Esophagus (tissue), 2 donors: ENCODE measurements around the gene RPL35A. TPM values are rescaled to one million over a fixed set of nuclear protein-coding genes. Genes with fewer than 3 reads are reported as not detected.
"Not testable (repeated sequence)": the region's sequence is repeated elsewhere in the genome, so short reads cannot be mapped to it uniquely, and the experiment has no call there.

Experiments
- H3K27ac ChIP-seq, 2 donors: one replicate each; pipeline ENCODE4 v1.5.1; 2013; ENCODE audit warnings: low read depth in 2 of 2, mild to moderate bottlenecking in 2 of 2, inconsistent platforms in 1 of 2, low read length in 1 of 2, moderate library complexity in 1 of 2
- H3K27me3 ChIP-seq, 2 donors: one replicate each; pipeline ENCODE4 v1.6.1; 2013; ENCODE audit warnings: low read length in 2 of 2, control low read depth in 1 of 2, mild to moderate bottlenecking in 1 of 2; ENCODE audit not compliant: insufficient read depth in 2 of 2, control insufficient read depth in 1 of 2
- H3K36me3 ChIP-seq, 2 donors: one replicate each; pipeline ENCODE4 v1.6.1; 2013; ENCODE audit warnings: low read length in 1 of 2; ENCODE audit not compliant: control insufficient read depth in 2 of 2, insufficient read depth in 2 of 2
- H3K4me1 ChIP-seq, 2 donors: one replicate each; pipeline ENCODE4 v1.6.1; 2013; ENCODE audit warnings: low read length in 1 of 2; ENCODE audit not compliant: control insufficient read depth in 2 of 2, insufficient read depth in 2 of 2
- H3K4me3 ChIP-seq, 2 donors: one replicate each; pipeline ENCODE4 v1.5.1; 2013; ENCODE audit warnings: low read length in 2 of 2, mild to moderate bottlenecking in 2 of 2, low read depth in 1 of 2, moderate library complexity in 1 of 2
- H3K9me3 ChIP-seq, 2 donors: one replicate each; pipeline ENCODE4 v1.6.1; 2013; ENCODE audit warnings: mild to moderate bottlenecking in 2 of 2, low read depth in 1 of 2, low read length in 1 of 2, moderate library complexity in 1 of 2; ENCODE audit not compliant: control insufficient read depth in 2 of 2, insufficient read depth in 1 of 2
- WGBS, 2 donors: extraction: QIAGEN DNeasy Blood & Tissue Kit; methylation state at CpG; one replicate each; pipeline ENCODE4 v1.1.7; 2013; 5-methylcytosine and 5-hydroxymethylcytosine counted together
- polyA plus RNA-seq, 2 donors: library from polyadenylated mRNA; stranded (reverse); fragments of 200-250 nt; gene quantifications; one replicate each; pipeline ENCODE4 v1.2.3, GENCODE V29; 2013
- donor health status: healthy with polysubstance abuse.
- donor health status: Bipolar disorder and iron deficiency.

Gene RPL35A
- polyA plus RNA-seq, 2 donors: 1,287 to 1,822 TPM

DNA sequence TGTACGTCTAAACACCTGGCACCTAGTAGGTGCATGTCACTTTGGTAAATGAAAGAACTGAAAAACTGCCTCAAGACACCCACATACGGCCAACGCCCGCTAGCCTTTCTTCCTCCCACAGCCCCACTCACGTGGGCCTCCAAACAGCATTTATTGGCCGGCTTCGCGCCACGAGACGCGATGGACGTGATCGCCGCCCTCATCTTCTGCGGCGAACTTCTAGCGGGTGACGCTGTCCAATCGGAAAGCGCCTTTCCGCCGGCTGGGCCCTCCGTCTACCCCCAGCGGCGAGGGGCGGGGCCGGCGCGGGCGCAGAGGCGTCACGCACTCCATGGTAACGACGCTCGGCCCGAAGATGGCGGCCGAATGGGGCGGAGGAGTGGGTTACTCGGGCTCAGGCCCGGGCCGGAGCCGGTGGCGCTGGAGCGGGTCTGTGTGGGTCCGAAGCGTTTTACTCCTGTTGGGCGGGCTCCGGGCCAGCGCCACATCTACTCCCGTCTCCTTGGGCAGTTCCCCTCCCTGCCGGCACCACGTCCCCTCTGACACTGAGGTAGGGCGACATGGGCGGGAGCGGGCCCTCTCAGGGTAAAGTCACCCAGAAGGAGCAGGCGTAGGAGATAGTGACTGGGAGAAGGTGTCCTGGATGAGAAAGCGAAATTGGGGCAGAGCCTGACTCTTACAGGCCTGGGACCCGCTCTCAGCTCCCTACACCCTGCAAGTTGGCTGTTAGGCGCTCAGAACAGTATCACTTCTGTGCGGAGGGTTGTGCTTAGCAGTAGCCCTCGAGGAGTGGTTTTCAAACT is 10.1 kb downstream of the RPL35A start, which contains the start of gene LMLN:
LMLN (plus strand) TSS at position 327 of the 803 bp plus-strand sequence; CDS start at position 356, 29 bp downstream.
- peaks cover 2 to 5% of the 10 kb centered on the region in 2 donors for H3K36me3 ChIP-seq
- WGBS, 2 donors: 0% methylated on average over 62 of the region's 62 CpGs
- peaks cover 0 to 2% of the 10 kb centered on the region in 2 donors for H3K4me1 ChIP-seq
- H3K27ac ChIP-seq: peak within 1 kb of the TSS; percentile 74 to 91
- H3K9me3 ChIP-seq: no peaks in the 10 kb centered on the region
- H3K4me3 ChIP-seq: peak within 1 kb of the TSS; percentile 80 to 97
- H3K27me3 ChIP-seq: no peaks in the 10 kb centered on the region

DNA sequence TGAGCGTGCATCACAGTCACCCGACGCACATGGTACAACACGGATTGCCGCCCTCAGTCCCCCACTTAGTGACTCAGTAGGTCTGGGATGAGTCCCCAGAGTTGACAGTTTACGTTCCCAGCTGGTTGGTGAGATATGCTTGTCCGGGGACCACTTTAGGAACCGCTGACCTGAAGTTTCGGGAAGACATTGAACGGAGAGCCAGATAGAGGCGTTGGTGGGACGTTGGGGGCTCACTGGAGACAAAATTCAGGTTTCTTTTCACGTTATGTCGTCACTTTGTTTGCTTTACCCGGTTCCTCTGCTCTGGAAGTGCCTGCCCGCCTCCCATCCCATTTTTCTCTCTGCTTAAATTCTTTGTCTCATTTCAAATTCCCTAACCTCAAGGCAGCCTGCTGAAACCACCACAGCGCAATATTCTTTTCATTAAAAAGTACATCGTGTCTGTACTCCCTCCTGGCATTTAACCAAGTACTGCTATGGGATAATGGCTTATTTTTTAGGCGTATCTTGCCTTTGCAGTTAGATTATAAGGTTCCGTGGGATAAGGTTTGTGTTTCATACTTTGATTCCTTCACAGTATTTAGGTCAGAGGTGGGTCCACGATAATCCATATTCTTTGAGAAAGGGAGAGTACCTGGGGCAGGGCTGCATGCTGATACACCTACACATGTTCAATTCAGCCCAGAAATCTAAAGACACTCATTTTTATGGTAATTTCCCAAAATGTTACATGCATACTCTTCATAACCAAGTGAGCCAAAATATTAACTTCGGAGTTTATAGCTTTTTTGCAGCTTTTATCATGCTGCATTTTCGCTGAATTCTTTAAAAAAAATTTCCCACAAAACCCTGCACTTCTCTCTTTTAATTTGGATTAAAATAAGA is 10.9 kb downstream of the RPL35A start:
- no peaks in the 10 kb centered on the region for H3K9me3 ChIP-seq
- peak overlapping the region; percentile 74 to 91 for H3K27ac ChIP-seq
- H3K4me1 ChIP-seq: peaks cover 0 to 2% of the 10 kb centered on the region in 2 donors
- H3K4me3 ChIP-seq: peak overlapping the region; percentile 80 to 97
- WGBS, 2 donors: 10% methylated on average over 23 of the region's 23 CpGs
- H3K27me3 ChIP-seq: no peaks in the 10 kb centered on the region
- H3K36me3 ChIP-seq: no peaks in the 10 kb centered on the region

DNA sequence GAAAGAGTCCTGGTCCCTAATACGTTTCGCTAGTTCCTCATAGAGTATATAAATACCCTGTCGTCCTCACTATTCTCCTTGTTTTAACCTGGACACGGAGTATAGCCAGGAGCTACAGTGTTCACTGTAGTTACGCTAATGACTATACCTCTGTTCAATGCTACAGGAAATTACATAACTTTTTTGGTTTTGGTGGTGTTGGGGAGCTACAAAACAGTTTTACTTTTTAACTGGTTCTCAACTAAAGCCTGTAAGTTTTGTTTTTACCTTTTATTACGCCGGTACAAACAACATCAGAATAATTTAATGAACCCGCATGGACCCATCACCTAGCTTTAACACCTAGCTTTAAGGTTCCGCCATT is 11.6 kb downstream of the RPL35A start:
- H3K27me3 ChIP-seq: no peaks in the 10 kb centered on the region
- peaks cover 0 to 2% of the 10 kb centered on the region in 2 donors for H3K4me1 ChIP-seq
- no peaks in the 10 kb centered on the region for H3K36me3 ChIP-seq
- WGBS, 2 donors: 78% methylated on average over 9 of the region's 9 CpGs
- H3K4me3 ChIP-seq: no peak overlapping the region
- no peaks in the 10 kb centered on the region for H3K9me3 ChIP-seq
- no peak overlapping the region for H3K27ac ChIP-seq

DNA sequence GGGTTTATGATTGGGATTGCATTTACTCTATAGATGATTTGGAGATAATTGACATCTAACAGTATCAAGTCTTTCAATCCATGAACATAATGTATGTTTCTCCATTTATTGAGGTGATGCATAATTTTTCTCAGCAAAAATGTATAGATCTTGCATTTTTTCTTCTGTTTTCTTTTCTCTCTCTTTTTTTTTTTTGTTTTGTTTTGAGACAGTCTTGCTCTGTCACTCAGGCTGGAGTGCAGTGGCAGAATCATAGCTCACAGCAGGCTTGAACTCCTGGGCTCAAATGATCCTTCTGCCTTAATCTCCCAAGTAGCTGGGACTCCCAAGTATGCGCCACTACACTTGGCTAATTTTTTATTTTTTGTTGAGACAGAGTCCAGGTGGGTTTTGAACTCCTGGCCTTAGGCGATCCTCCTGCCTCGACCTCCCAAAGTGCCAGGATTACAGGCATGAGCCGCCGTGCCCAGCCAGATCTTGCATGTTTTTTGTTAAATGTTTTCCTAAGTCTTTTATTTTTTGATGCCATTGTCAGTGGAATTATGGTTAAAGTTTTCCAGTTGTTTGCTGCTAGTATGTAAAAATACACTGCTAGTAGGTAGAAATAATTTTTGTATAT is 13.1 kb downstream of the RPL35A start:
- Histone ChIP-seq H3K27ac (no peak overlapping the region), H3K36me3 (no peaks in the 10 kb centered on the region), H3K9me3 (no peaks in the 10 kb centered on the region), H3K4me1 (peaks cover 0 to 2% of the 10 kb centered on the region in 2 donors), H3K27me3 (no peaks in the 10 kb centered on the region), H3K4me3 (no peak overlapping the region)
- whole genome bisulfite sequencing, 2 donors: 86 to 92% methylated on average over 5 of the region's 5 CpGs

DNA sequence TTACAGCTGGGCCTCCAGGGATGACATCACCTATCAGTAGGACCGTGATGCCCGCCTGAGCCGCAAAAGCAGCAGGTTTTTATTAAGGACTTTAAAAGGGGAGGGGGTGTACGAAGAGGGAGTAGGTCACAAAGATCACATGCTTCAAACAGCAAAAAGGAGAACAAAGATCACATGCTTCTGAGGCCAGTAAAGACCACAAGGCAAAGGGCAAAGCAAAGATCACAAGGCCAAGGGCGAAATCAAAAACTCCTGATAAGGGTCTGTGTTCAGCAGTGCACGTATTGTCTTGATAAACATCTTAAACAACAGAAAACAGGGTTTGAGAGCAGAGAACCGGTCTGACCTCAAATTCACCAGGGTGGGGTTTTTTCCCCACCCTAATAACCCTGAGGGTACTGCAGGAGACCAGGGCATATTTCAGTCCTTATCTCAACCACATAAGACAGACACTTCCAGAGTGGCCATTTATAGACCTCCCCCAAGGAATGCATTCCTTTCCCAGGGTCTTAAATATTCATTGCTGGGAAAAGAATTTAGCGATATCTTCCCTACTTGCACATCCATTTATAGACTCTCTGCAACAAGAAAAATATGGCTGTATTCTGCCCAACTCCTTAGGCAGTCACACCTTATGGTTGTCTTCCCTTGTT is 17.5 kb downstream of the RPL35A start:
- H3K9me3 ChIP-seq, H3K27ac ChIP-seq, H3K27me3 ChIP-seq, H3K4me3 ChIP-seq, H3K4me1 ChIP-seq, H3K36me3 ChIP-seq: not testable (repeated sequence)
- WGBS, 2 donors: 95 to 96% methylated on average over 8 of the region's 8 CpGs

DNA sequence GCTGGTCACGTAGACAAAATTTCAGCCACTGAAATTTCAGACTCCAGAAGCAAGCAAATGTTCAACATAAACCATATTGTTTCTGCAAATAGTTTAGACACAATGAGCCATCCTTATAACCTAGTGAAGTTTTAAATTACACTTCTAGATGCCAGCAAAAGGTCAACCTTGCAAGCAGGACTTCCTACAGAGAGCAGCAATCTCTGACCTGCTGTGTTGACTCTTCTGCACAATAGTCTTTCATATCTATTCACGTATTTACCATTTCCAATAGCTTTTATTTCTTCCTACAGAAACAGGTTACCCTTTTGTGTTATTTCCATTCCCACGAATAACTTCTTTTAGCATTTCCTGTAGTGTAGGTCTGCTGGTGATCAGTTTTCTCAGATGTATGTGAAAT is 20.6 kb downstream of the RPL35A start:
- Histone ChIP-seq H3K27ac (no peak overlapping the region), H3K36me3 (no peaks in the 10 kb centered on the region), H3K9me3 (no peaks in the 10 kb centered on the region), H3K4me1 (no peaks in the 10 kb centered on the region), H3K4me3 (no peak overlapping the region), H3K27me3 (no peaks in the 10 kb centered on the region)
- 70 to 79% methylated on average over 3 of the region's 3 CpGs for WGBS, 2 donors

- Histone ChIP-seq H3K27me3 (no peaks in the 10 kb centered on the region), H3K27ac (no peak overlapping the region), H3K36me3 (no peaks in the 10 kb centered on the region), H3K9me3 (no peaks in the 10 kb centered on the region), H3K4me1 (no peaks in the 10 kb centered on the region), H3K4me3 (no peak overlapping the region)
- 74 to 87% methylated on average over 1 of the region's 1 CpG for WGBS, 2 donors
These were observed 24.0 kb downstream of the RPL35A start for GRCh38 chr3:197974016-197974415.

- no peaks in the 10 kb centered on the region for H3K27me3 ChIP-seq
- H3K9me3 ChIP-seq: no peaks in the 10 kb centered on the region
- no peak overlapping the region for H3K27ac ChIP-seq
- no peaks in the 10 kb centered on the region for H3K4me1 ChIP-seq
- 97 to 98% methylated on average over 8 of the region's 8 CpGs for WGBS, 2 donors
- no peak overlapping the region for H3K4me3 ChIP-seq
- H3K36me3 ChIP-seq: no peaks in the 10 kb centered on the region
These were observed 25.3 kb downstream of the RPL35A start for GRCh38 chr3:197975311-197975710.

GRCh38 chr3:197983076-197983475 is 33.1 kb downstream of the RPL35A start:
- 96 to 97% methylated on average over 1 of the region's 1 CpG for WGBS, 2 donors
- H3K27ac ChIP-seq: no peak overlapping the region
- H3K27me3 ChIP-seq: no peaks in the 10 kb centered on the region
- no peak overlapping the region for H3K4me3 ChIP-seq
- no peaks in the 10 kb centered on the region for H3K4me1 ChIP-seq
- H3K36me3 ChIP-seq: no peaks in the 10 kb centered on the region
- no peaks in the 10 kb centered on the region for H3K9me3 ChIP-seq
